NCI-H82 treated with DMSO at 0.1 percent for 48 hours (cell line): Measurements from ENCODE around the gene LIMK2.

Source experiments
- DNase-seq: peaks from one replicate; lab custom pipeline; 2025; ENCODE audit not compliant: unreplicated experiment; lab: John Stamatoyannopoulos, UW

LIMK2 gene

DNA sequence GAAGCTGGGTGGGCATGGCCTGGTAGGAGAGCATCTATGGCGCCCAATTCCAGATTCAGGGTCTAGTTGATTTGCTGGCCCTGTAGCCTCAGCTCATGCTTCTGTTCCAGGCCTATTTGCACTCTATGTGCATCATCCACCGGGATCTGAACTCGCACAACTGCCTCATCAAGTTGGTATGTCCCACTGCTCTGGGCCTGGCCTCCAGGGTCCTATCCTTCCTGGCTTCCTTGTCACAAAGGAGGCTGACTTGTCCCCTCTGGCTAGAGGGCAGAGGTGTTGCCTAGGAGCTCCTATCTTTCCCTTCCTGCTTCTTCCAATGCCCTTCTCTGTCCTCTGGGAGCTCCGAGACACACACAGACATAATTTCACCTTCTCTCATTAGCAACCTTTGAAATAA lies 58.9 kb downstream of the LIMK2 start:
- DNase-seq: no peak

DNA sequence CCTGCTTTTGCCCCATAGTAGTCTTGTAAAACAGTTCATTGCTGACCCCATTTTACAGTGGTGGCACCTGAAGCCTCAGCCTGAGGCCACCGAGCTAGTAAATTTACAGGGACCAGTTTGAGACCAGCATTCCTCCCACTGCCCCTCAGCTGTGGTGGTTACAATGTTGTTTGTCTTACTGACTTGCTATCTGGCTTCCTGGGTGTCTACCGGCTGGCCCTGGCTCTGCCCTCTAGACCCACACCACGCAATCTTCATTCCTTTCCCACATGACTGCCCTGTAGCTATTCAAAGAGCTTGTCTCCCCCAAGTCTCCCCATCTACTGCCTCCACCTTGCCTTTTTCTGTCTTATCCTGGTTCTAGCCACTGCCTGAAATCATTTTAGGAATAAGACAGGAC lies 59.4 kb downstream of the LIMK2 start:
- DNase-seq: no peak

DNA sequence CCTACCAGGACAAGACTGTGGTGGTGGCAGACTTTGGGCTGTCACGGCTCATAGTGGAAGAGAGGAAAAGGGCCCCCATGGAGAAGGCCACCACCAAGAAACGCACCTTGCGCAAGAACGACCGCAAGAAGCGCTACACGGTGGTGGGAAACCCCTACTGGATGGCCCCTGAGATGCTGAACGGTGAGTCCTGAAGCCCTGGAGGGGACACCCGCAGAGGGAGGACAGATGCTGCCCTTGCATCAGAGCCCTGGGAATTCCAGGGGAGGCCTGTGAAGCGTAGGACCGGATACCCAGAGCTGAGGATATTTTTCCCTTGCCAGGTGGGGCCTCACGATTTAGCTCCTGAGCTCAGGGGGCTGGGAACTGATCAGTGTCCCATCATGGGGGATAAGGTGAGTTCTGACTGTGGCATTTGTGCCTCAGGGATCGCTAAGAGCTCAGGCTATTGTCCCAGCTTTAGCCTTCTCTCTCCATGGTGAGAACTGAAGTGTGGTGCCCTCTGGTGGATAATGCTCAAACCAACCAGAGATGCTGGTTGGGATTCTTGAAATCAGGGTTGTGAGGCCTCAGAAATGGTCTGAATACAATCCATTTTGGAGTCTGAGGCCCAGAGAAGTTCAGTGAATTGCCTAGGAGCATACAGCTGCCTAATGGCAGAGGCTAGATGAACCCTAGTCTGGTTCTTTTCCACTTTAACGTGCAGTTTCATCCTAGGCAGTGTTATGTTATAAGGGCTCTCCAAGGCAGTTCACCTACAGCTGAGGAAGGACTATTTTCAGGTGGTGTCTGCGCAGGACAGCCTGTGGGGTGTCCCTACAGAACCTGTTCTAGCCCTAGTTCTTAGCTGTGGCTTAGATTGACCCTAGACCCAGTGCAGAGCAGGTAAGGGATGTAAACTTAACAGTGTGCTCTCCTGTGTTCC lies 60.7 kb downstream of the LIMK2 start:
- DNase-seq: peak; percentile 1

DNA sequence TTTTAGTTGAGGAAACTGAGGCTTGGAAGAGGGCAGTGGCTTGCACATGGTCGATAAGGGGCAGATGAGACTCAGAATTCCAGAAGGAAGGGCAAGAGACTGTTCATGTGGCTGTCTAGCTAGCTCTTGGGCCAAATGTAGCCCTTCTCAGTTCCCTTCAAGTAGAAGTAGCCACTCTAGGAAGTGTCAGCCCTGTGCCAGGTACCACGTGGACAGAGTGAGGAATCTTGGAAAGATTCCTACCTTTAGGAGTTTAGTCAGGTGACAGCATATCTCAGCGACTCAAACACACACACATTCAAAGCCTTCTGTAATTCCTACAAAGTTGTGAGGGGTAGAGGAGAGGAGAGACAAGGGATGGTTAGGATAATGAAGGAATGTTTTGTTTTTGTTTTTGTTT lies 61.9 kb downstream of the LIMK2 start:
- no peak for DNase-seq

DNA sequence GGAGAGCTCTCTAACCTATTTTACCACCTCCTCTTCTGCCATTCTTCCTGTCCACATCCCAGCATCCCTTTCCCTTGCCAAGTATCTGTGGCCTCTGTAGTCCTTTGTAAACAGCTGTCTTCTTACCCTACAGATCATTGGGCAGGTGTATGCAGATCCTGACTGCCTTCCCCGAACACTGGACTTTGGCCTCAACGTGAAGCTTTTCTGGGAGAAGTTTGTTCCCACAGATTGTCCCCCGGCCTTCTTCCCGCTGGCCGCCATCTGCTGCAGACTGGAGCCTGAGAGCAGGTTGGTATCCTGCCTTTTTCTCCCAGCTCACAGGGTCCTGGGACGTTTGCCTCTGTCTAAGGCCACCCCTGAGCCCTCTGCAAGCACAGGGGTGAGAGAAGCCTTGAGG lies 62.9 kb downstream of the LIMK2 start:
- no peak for DNase-seq

DNA sequence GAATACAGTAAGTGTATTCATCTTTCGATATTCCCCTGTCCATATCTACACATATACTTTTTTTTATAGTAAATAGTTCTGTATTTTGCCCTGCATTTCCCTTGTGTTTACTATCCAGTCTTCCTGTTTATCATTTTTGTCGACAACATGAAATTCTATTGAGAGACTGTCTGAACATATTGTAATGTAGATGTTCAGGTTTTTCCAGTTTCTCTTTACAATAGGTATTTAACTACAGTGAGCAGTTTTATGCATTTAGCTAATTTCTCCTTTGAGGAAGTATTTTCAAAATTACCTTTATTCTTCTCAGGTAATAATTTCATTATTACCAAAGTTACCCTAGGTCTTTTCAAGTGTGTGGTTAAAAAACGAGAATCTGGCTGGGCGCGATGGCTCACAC lies 63.5 kb downstream of the LIMK2 start:
- no peak for DNase-seq

DNA sequence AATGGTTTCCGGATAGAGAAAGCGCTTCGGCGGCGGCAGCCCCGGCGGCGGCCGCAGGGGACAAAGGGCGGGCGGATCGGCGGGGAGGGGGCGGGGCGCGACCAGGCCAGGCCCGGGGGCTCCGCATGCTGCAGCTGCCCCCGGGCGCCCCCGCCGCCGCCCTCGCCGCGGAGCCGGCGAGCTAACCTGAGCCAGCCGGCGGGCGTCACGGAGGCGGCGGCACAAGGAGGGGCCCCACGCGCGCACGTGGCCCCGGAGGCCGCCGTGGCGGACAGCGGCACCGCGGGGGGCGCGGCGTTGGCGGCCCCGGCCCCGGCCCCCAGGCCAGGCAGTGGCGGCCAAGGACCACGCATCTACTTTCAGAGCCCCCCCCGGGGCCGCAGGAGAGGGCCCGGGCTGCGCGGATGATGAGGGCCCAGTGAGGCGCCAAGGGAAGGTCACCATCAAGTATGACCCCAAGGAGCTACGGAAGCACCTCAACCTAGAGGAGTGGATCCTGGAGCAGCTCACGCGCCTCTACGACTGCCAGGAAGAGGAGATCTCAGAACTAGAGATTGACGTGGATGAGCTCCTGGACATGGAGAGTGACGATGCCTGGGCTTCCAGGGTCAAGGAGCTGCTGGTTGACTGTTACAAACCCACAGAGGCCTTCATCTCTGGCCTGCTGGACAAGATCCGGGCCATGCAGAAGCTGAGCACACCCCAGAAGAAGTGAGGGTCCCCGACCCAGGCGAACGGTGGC lies 64.5 kb downstream of the LIMK2 start:
- no peak for DNase-seq

DNA sequence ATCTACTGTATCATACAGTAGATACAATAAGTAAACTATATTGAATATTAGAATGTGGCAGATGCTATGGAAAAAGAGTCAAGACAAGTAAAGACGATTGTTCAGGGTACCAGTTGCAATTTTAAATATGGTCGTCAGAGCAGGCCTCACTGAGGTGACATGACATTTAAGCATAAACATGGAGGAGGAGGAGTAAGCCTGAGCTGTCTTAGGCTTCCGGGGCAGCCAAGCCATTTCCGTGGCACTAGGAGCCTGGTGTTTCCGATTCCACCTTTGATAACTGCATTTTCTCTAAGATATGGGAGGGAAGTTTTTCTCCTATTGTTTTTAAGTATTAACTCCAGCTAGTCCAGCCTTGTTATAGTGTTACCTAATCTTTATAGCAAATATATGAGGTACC lies 65.6 kb downstream of the LIMK2 start:
- DNase-seq: no peak

DNA sequence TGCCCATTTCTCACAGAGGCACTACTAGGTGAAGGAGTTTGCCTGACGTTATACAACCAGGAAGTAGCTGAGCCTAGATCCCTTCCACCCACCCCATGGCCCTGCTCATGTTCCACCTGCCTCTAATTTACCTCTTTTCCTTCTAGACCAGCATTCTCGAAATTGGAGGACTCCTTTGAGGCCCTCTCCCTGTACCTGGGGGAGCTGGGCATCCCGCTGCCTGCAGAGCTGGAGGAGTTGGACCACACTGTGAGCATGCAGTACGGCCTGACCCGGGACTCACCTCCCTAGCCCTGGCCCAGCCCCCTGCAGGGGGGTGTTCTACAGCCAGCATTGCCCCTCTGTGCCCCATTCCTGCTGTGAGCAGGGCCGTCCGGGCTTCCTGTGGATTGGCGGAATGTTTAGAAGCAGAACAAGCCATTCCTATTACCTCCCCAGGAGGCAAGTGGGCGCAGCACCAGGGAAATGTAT lies 66.1 kb downstream of the LIMK2 start:
- no peak for DNase-seq

DNA sequence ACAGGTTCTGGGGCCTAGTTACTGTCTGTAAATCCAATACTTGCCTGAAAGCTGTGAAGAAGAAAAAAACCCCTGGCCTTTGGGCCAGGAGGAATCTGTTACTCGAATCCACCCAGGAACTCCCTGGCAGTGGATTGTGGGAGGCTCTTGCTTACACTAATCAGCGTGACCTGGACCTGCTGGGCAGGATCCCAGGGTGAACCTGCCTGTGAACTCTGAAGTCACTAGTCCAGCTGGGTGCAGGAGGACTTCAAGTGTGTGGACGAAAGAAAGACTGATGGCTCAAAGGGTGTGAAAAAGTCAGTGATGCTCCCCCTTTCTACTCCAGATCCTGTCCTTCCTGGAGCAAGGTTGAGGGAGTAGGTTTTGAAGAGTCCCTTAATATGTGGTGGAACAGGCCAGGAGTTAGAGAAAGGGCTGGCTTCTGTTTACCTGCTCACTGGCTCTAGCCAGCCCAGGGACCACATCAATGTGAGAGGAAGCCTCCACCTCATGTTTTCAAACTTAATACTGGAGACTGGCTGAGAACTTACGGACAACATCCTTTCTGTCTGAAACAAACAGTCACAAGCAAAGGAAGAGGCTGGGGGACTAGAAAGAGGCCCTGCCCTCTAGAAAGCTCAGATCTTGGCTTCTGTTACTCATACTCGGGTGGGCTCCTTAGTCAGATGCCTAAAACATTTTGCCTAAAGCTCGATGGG lies 66.7 kb downstream of the LIMK2 start:
- DNase-seq: no peak

DNA sequence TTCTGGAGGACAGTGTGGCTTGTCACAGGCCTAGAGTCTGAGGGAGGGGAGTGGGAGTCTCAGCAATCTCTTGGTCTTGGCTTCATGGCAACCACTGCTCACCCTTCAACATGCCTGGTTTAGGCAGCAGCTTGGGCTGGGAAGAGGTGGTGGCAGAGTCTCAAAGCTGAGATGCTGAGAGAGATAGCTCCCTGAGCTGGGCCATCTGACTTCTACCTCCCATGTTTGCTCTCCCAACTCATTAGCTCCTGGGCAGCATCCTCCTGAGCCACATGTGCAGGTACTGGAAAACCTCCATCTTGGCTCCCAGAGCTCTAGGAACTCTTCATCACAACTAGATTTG lies 67.2 kb downstream of the LIMK2 start:
- DNase-seq: no peak

DNA sequence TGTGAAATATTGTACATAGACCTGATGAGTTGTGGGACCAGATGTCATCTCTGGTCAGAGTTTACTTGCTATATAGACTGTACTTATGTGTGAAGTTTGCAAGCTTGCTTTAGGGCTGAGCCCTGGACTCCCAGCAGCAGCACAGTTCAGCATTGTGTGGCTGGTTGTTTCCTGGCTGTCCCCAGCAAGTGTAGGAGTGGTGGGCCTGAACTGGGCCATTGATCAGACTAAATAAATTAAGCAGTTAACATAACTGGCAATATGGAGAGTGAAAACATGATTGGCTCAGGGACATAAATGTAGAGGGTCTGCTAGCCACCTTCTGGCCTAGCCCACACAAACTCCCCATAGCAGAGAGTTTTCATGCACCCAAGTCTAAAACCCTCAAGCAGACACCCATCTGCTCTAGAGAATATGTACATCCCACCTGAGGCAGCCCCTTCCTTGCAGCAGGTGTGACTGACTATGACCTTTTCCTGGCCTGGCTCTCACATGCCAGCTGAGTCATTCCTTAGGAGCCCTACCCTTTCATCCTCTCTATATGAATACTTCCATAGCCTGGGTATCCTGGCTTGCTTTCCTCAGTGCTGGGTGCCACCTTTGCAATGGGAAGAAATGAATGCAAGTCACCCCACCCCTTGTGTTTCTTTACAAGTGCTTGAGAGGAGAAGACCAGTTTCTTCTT lies 67.9 kb downstream of the LIMK2 start:
- no peak for DNase-seq

DNA sequence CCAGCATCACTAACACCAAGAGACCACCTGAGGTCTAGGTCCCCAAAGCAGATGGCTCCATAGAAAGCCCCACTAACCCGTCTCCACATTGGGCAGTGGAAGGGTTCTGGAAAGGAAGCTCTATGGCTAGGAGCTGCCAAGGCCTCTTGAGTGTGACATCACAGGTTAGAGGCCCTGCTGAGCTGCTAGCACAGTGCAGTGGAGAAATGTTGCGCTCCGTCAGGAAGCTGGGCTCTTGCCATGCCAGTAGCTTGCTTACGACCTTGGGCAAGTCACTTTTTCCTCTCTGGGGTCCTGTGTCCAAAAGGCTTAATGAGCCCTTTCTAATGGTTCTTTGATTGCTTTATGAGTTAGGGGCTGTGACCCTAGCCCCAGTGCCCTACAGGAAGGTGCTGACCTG lies 69.6 kb downstream of the LIMK2 start:
- DNase-seq: no peak

DNA sequence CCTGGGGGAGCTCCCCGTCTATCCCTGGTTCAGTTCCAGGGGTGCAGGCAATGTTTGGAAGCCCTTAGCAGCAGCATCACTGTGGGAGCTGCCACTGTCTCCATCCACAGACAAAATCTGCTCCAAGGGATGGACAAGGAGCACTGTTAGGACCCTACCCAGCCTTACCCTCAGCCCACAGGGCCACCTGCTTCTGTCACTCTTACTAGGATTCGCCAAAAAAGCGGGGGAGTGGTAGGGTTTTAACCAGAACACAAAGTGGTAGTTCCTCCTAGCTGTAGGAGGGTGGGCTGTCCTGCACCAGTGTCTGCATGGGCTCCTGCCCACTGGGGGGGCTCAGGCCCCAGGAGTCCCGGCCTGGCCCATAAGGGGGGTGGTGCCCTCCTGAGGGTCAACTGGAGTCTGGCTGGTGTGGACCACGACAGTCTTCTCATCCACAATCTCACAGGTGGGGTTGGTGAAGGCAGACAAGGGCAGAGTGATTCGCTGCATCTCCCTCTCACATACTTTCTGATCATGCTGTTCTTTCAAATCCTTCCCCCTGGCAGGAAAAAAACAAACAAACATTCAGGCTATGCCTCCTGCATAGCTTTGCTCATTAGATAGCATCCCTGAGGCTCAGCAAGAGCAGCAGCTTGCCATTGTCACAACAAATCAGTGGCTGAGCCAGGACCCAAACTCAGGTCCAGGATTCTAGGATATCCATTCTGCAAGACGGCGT lies 70.8 kb downstream of the LIMK2 start:
- DNase-seq: no peak

DNA sequence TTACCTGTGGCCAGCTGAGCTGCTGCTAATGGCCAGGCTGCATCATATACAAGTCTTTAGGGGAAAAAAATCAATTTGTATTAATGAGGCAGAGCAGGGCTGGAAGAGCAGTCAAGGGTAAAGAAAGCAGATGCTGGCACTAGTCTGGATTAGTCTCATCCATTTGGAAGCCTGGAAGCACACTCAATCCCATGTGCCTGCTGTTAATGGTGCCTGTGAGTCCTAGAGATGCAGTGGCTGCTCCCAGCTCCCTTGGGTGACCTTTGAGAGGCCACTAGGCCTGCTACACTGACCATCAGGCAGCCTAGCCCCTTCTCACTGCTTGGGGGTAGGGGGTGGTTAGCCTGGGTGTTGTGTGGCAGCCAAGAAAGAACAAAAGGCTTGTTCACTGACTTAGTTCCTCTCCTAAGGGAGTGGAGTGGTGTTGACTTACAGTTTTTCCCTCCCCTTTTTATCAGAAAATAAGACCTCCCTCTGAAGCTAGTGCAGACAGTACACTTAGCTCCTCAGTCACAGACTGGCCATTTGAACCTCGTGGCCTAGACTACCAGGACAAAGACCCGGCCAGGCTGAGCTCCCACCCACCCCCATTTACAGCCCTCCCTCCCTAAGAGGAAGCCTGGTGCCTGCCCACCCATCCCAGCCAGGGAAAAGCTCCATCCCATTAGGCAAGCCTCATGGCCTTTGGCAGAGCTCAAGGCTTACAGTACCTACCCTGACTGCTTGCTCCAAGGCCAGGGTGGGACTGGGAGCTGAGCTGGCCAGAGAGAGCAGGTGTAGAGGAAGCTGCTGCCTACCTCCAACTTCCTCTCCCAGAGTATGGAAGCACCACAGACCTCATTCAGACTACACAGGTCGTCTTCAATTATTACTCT lies 72.4 kb downstream of the LIMK2 start:
- DNase-seq: peak; percentile 87

DNA sequence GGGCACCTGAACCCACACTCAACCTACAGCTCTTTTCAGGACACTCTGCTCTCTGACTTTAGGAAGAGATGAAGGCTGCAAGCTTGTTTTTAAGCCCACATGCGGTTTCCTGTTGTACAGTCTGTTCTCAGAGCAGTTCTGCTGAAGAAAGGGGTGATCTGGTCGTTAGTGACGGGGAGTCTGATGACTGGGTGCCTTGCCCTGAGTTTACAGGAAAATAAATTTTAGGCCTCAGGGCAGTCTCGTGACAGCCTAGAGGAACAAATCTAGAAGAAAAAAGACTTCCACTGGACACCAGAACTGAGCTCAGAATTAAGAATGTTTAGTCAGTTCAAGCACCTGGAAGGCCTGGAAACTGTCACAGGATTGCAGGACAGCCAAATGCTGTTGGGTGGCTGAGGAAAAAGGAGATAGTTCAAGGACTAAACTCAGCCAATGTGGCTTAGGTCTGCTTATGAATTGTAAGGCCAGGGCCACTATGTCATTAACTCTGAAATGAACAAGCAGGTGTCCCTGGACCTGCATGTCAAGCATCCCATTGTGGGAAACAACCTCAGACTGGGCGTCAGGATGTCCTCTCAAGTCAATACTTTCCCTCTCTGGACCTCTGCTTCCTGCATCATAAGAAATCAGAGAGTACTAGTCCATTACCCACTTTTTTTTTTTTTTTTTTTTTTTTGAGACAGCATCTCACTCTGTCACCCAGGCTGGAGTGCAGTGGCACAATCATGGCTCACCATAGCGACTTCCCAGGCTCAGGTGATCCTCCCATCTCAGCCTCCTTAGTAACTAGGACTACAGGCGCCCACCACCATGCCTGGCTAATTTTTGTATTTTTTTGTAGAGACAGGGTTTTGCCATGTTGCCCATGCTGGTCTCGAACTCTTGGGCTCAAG lies 74.5 kb downstream of the LIMK2 start:
- no peak for DNase-seq

DNA sequence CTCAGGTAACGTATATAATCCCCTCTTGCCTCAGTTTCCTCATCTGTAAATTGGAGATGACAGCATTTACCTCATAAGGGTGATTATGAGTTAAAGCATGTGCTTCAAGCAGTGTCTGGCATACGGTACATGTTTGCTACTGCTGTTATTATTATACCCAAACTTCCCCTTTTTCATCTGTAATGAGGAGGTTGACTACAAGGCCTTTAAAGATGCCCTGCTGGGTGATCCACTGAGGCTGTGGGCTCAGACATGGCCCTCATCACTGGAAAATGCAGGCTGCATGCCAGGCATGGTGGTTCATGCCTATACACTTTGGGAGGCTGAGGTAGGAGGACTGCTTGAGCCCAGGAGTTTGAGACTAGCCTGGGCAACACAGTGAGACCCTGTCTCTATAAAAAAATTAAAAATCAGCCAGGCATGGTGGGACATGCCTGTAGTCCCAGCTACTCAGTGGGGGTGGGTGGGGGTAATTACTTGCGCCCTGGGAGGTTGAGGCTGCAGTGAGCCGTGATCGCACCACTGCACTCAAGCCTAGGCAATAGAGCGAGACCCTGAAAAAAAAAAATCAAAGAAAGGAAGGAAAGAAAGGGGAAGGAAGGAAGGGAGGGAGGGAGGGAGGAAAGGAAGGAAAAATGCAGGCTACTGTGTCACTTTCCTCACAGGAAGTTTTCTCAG lies 75.9 kb downstream of the LIMK2 start:
- no peak for DNase-seq
